ENCODE results near the gene DEAF1.
"Not testable (repeated sequence)": the region's sequence is repeated elsewhere in the genome, so short reads cannot be mapped to it uniquely, and the experiment has no call there.

Gene DEAF1

DNA sequence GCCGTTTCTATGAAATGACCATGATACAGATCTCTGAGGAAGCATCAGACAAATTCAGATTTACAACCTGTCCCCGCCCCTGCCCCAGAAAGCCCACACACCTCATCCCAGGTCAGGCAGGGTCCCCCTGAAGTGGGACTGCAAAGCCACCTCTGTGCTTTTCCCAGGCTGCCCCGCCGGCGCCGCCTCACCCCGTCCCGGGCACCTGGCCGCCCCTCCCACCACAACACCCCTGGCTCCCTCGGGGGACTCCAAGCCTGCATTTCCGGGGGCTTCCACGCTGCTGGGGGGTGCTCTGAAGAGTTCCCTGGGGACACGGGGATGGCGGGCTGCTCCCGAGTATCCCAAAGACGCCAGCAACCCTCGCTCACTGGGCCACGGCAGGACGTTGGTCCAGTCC, 34.7 kb downstream of the DEAF1 start:
- no peak overlapping the region for H3K4me3 ChIP-seq (replicated peaks; ENCODE audit: low read depth, low read length)
- no peak for DNase-seq (ENCODE audit: extremely low read depth, low read depth)
- TF ChIP-seq, protein P1, sequence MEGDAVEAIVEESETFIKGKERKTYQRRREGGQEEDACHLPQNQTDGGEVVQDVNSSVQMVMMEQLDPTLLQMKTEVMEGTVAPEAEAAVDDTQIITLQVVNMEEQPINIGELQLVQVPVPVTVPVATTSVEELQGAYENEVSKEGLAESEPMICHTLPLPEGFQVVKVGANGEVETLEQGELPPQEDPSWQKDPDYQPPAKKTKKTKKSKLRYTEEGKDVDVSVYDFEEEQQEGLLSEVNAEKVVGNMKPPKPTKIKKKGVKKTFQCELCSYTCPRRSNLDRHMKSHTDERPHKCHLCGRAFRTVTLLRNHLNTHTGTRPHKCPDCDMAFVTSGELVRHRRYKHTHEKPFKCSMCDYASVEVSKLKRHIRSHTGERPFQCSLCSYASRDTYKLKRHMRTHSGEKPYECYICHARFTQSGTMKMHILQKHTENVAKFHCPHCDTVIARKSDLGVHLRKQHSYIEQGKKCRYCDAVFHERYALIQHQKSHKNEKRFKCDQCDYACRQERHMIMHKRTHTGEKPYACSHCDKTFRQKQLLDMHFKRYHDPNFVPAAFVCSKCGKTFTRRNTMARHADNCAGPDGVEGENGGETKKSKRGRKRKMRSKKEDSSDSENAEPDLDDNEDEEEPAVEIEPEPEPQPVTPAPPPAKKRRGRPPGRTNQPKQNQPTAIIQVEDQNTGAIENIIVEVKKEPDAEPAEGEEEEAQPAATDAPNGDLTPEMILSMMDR (IDR thresholded peaks at IDR 0.05; ENCODE audit: low read depth, low read length, missing control alignments), result no peak

DNA sequence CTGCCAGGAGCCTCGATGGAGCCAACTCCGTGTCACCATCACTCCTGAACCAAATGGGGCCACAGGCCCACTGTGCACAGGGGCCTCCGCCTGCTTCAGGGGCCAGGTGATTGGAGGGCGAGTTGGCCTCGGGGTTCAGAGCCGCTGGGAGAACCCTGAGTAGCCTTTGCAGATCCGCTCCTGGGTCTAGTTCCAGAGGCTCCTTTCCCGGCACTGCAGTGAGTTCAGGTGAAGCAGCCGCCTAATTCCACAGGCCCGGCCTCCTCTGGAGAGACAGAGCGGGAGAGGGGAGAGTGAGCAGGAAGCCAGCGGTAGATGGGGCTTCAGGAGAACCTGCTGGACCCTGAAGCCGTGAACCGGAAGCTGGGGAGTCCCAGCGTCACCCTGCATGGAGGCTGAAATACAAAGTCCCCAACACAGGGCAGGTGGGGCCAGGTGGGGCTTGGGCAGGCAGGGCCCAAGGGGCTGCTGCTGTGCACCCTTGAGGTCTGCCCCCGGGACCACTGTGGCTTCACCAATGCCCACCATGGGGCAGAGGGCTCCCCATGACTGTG, 35.4 kb downstream of the DEAF1 start:
- DNase-seq (ENCODE audit: extremely low read depth, low read depth), result no peak
- no peak overlapping the region for H3K4me3 ChIP-seq (replicated peaks; ENCODE audit: low read depth, low read length)
- TF ChIP-seq, protein P1 (IDR thresholded peaks at IDR 0.05; ENCODE audit: low read depth, low read length, missing control alignments), result no peak

DNA sequence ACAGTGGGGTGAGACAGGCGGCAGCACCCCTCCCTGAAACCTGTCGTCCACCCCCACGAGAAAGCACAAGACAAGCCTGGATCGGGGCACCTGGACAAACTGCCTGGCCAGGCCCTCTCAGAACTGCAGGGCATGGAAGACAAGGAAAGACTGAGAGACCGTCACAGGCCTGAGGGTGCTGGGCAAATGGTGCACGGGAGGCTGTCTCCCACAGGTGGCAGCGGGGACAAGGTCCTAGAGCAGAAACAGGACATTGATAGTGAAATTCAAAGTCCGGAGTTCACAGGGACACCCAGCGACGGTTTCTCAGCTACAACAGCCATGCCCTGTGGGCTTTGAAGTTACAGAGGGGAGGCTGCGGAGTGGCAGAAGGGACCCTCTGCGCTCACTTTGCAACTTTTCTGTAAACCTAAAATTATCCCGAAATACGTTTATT, 37.3 kb downstream of the DEAF1 start:
- TF ChIP-seq, protein P1 (IDR thresholded peaks at IDR 0.05; ENCODE audit: low read depth, low read length, missing control alignments), result no peak
- no peak for DNase-seq (ENCODE audit: extremely low read depth, low read depth)
- H3K4me3 ChIP-seq (replicated peaks; ENCODE audit: low read depth, low read length), result no peak overlapping the region

DNA sequence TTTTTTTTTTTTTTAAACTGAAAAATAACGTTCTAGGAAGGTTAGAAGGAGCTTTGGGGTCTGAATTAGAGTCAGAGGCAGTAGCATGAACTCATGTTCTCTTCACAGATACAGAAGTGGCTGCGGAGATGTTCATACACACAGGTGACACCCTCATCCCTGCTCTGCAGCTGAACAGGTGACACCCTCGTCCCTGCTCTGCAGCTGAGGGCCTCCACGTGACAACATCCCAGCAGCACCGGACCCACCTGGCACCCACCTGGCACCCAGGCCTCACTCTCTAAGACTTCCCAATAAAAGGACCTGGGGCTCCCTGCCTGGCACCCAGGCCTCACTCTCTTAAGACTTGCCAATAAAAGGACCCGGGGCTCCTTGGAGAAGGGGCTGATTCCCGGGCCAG, 38.2 kb downstream of the DEAF1 start:
- no peak overlapping the region for H3K4me3 ChIP-seq (replicated peaks; ENCODE audit: low read depth, low read length)
- TF ChIP-seq, protein P1 (IDR thresholded peaks at IDR 0.05; ENCODE audit: low read depth, low read length, missing control alignments), result no peak
- DNase-seq (ENCODE audit: extremely low read depth, low read depth), result no peak

DNA sequence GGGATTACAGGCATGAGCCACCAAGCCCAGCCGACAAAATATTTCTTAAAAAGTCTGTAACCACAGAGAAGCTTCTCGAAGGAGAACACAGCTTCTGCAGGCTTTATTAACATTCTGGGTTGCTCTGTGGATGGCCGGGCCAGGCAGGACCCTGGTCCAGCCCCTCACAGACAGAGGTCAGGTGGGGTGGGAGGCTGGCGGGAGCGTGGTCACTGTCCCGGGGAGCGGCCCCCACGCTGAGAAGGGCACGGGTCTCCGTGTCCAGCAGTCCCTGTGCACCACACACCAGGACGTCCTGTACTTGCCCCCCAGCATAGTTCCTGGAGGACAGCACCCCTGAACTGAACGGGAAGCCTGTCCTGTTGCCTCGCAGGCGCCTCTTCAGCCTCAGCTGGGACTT, 38.6 kb downstream of the DEAF1 start:
- TF ChIP-seq, protein P1 (IDR thresholded peaks at IDR 0.05; ENCODE audit: low read depth, low read length, missing control alignments), result no peak
- no peak overlapping the region for H3K4me3 ChIP-seq (replicated peaks; ENCODE audit: low read depth, low read length)
- no peak for DNase-seq (ENCODE audit: extremely low read depth, low read depth)

DNA sequence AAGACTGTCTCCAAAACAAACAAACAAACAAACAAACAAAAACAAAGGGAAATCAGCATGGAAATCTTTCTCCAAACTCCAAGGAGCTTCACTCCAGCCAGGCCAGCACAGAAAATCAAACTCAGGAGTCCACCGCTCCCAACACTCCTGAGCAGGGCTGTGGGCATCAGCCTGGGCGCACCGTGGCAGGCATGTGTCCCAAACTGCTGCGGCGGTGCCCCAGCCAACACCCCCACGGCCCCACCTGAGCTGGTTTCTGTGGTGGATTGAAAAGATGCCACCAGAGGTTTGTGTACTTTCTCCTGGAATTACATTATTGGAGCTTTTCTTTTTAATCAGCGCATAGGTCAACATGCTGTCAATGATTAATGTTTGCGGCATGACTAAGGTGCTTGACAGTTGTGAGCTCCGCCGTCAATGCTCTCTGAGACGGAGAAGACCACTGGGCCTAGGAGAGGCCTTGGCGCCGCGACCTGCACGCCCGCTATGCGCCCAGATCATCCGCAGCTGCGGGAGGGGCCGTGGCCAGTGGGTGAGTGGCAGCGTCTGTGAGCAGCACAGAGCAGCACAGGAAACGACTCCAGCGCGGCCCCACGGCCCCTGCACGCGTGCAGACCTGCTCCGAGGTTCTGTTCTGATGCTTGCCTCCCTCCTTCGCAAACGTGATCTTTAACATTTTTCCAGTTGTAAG, 39.8 kb downstream of the DEAF1 start:
- TF ChIP-seq, protein P1 (IDR thresholded peaks at IDR 0.05; ENCODE audit: low read depth, low read length, missing control alignments), result no peak
- no peak overlapping the region for H3K4me3 ChIP-seq (replicated peaks; ENCODE audit: low read depth, low read length)
- no peak for DNase-seq (ENCODE audit: extremely low read depth, low read depth)

DNA sequence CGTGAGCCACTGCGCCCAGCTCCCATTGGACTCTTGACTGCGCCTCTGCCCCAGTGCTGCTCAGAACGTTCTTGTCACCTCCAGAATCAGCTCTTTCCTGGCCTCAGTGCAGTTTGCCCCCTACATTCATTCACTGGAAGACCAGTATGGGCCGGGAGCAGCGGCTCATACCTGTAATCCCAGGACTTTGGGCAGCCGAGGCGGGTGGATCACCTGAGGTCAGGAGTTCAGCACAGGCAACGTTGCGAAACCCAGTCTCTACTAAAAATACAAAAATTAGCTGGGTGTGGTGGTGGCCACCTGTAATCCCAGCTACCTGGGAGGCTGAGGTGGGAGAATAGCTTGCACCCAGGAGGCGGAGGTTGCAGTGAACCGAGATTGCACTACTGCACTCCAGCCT, 40.6 kb downstream of the DEAF1 start:
- DNase-seq (ENCODE audit: extremely low read depth, low read depth); H3K4me3 ChIP-seq (replicated peaks; ENCODE audit: low read depth, low read length): not testable (repeated sequence)

Data from HFF-Myc (cell line).